HG03565 (cell line): ENCODE measurements around the gene CTXND2.
A peak's percentile ranks its signal among the peaks of the same experiment; 100 is the strongest.
"Not testable (repeated sequence)": the region's sequence is repeated elsewhere in the genome, so short reads cannot be mapped to it uniquely, and the experiment has no call there.

Source experiments
- ATAC-seq: cut with Tn5 transposase; IDR thresholded peaks from one replicate; pipeline ENCODE4 v1.9.1; 2021; ENCODE audit warnings: mild to moderate bottlenecking, moderate library complexity; ENCODE audit not compliant: unreplicated experiment

CTXND2 gene

GRCh38 chr1:150888727-150889126 lies 1.8 kb downstream of the CTXND2 start:
- ATAC-seq, result no peak

- no peak for ATAC-seq
Observed at GRCh38 chr1:150890033-150890416, 3.1 kb downstream of the CTXND2 start.

GRCh38 chr1:150893336-150893913 lies 6.5 kb downstream of the CTXND2 start:
- ATAC-seq, result no peak

GRCh38 chr1:150895618-150896017 lies 8.7 kb downstream of the CTXND2 start:
- ATAC-seq, result no peak

GRCh38 chr1:150899795-150900194 lies 12.9 kb downstream of the CTXND2 start:
- ATAC-seq, result not testable (repeated sequence)

- no peak for ATAC-seq
Observed at GRCh38 chr1:150902346-150902745, 15.4 kb downstream of the CTXND2 start.

GRCh38 chr1:150902751-150903150 lies 15.8 kb downstream of the CTXND2 start:
- no peak for ATAC-seq

GRCh38 chr1:150905301-150905700 lies 18.4 kb downstream of the CTXND2 start:
- no peak for ATAC-seq

- ATAC-seq, result no peak
Observed at GRCh38 chr1:150906329-150906728, 19.4 kb downstream of the CTXND2 start.

- no peak for ATAC-seq
Observed at GRCh38 chr1:150906813-150907212, 19.9 kb downstream of the CTXND2 start.

GRCh38 chr1:150909585-150910180 lies 22.7 kb downstream of the CTXND2 start:
- ATAC-seq, result no peak

GRCh38 chr1:150912623-150913022 lies 25.7 kb downstream of the CTXND2 start:
- no peak for ATAC-seq

- no peak for ATAC-seq
Observed at GRCh38 chr1:150917387-150917786, 30.5 kb downstream of the CTXND2 start.

- ATAC-seq, result peak; percentile 48
Observed at GRCh38 chr1:150922519-150922975, 35.6 kb downstream of the CTXND2 start.

GRCh38 chr1:150925080-150925479 lies 38.1 kb downstream of the CTXND2 start:
- ATAC-seq, result no peak

GRCh38 chr1:150926097-150926741 lies 39.3 kb downstream of the CTXND2 start, which contains the start of gene SETDB1:
Gene SETDB1, plus strand, starts transcription at chr1:150926363. Its CDS starts 1,352 bp downstream, at chr1:150927715.
- ATAC-seq, result peak; percentile 78

- no peak for ATAC-seq
Observed at GRCh38 chr1:150927624-150928023, 40.7 kb downstream of the CTXND2 start.

- ATAC-seq, result no peak
Observed at GRCh38 chr1:150928286-150928685, 41.4 kb downstream of the CTXND2 start.

- ATAC-seq, result not testable (repeated sequence)
Observed at GRCh38 chr1:150928775-150929174, 41.8 kb downstream of the CTXND2 start.

GRCh38 chr1:150931773-150932172 lies 44.8 kb downstream of the CTXND2 start:
- ATAC-seq, result no peak

GRCh38 chr1:150944856-150945255 lies 57.9 kb downstream of the CTXND2 start:
- ATAC-seq, result no peak

- ATAC-seq, result no peak
Observed at GRCh38 chr1:150954708-150955107, 67.8 kb downstream of the CTXND2 start.
